ENCODE measurements around the gene MCU.

MCU gene

DNA sequence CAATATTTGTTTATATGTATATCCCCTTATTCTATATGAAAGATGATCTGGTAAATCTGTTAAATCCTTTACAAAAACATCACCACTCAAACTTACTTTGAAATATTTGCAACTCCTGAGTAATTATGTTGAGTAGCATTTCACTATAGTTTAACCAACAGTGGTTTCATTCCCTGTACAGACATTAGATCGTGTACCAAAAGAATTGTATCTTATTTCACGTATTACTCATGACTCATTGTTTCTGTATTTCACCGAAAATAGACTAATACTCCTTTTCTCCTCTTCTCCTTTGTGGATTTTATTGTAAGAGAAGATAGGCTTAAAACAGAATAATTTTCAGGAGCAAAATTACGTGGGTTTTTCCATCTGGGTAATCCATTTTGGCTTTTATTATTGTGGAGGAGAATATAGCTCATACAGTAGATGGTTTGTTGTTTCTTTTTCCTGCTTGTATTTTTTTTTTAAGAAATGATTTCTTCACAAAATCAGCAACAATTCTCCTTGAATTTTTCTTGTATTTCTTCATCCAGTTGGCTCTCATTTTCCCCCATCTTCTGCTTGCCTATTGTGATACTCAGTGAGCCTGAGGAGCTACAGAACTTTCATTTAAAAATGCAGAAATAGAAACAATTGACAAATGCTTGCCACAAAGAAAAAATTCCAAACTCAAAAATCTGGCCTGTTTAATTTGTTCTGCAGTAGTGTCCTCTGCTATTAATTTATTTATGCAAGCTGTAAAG, 111.0 kb downstream of the MCU start:
- TF ChIP-seq CTCF (conservative IDR thresholded peaks at IDR 0.05; ENCODE audit: low read depth, low read length): no peak
- Histone ChIP-seq H3K27ac (0 out of 2 replicates have a peak overlapping the region, but pooled peaks have one; percentile 3), H3K27me3 (ENCODE audit: insufficient read depth, low read depth) (no peaks in the 10 kb centered on the region), H2AFZ (ENCODE audit: low read depth) (no peak overlapping the region), H3K36me3 (ENCODE audit: insufficient read depth) (no peaks in the 10 kb centered on the region), H4K20me1 (ENCODE audit: insufficient read depth) (no peaks in the 10 kb centered on the region), H3K79me2 (ENCODE audit: insufficient read depth, low read depth) (no peaks in the 10 kb centered on the region), H3K4me3 (IDR thresholded peaks at IDR 0.05; ENCODE audit: insufficient read depth, low read depth, low read length) (no peak overlapping the region), H3K4me1 (ENCODE audit: low read depth, poor library complexity, severe bottlenecking) (peaks cover 20% of the 10 kb centered on the region), H3K4me2 (peak overlapping the region; percentile 31), H3K9ac (no peak overlapping the region)

DNA sequence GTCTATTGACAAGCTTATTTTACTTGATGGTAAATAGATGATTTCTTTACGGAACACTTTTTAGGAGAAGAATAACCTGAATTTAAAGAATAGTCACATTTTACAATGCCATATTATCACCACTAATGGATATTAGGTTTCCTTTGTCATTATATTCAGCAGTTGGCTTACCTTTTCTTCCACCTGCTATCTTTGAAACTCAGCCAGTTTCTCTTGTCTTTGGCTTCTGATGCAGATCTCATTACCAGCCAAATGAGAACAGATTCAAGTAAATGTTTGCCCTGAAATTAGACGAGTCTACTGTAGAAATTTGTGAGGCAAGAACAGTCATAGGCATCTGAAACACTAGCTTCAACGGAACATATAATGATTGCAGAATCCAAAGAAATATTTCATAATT, 116.1 kb downstream of the MCU start:
- H3K27ac ChIP-seq: no peak overlapping the region
- no peak overlapping the region for H3K4me2 ChIP-seq
- no peak overlapping the region for H2AFZ ChIP-seq (ENCODE audit: low read depth)
- no peaks in the 10 kb centered on the region for H4K20me1 ChIP-seq (ENCODE audit: insufficient read depth)
- H3K4me1 ChIP-seq (ENCODE audit: low read depth, poor library complexity, severe bottlenecking): peaks cover 6% of the 10 kb centered on the region
- H3K4me3 ChIP-seq (IDR thresholded peaks at IDR 0.05; ENCODE audit: insufficient read depth, low read depth, low read length): no peak overlapping the region
- no peaks in the 10 kb centered on the region for H3K27me3 ChIP-seq (ENCODE audit: insufficient read depth, low read depth)
- H3K9ac ChIP-seq: no peak overlapping the region
- H3K79me2 ChIP-seq (ENCODE audit: insufficient read depth, low read depth): no peaks in the 10 kb centered on the region
- TF ChIP-seq CTCF (conservative IDR thresholded peaks at IDR 0.05; ENCODE audit: low read depth, low read length): no peak
- H3K36me3 ChIP-seq (ENCODE audit: insufficient read depth): no peaks in the 10 kb centered on the region

DNA sequence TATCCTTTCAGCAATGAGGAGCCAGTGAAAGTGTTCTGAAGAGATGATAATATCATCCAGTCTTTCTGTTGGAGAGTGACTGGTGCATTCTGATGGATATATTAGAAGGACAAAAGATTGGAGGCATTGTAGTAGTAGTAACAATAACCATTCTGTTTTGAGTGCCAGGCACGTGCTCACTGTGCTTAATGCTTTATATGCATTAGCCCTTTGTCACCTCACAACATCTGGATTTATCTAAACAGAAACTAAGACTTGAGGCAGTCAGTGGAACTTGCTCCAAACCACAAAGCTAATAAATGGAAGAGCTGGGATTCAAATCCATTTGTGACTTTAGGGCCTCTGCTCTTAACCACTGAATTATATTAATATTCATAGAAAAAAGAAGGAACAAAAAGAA, 117.1 kb downstream of the MCU start:
- Histone ChIP-seq H3K4me1 (ENCODE audit: low read depth, poor library complexity, severe bottlenecking) (no peaks in the 10 kb centered on the region), H3K79me2 (ENCODE audit: insufficient read depth, low read depth) (no peaks in the 10 kb centered on the region), H3K36me3 (ENCODE audit: insufficient read depth) (no peaks in the 10 kb centered on the region), H2AFZ (ENCODE audit: low read depth) (no peak overlapping the region), H3K27me3 (ENCODE audit: insufficient read depth, low read depth) (no peaks in the 10 kb centered on the region), H4K20me1 (ENCODE audit: insufficient read depth) (no peaks in the 10 kb centered on the region), H3K9ac (no peak overlapping the region), H3K27ac (no peak overlapping the region), H3K4me3 (IDR thresholded peaks at IDR 0.05; ENCODE audit: insufficient read depth, low read depth, low read length) (no peak overlapping the region), H3K4me2 (no peak overlapping the region)
- TF ChIP-seq CTCF (conservative IDR thresholded peaks at IDR 0.05; ENCODE audit: low read depth, low read length): no peak

DNA sequence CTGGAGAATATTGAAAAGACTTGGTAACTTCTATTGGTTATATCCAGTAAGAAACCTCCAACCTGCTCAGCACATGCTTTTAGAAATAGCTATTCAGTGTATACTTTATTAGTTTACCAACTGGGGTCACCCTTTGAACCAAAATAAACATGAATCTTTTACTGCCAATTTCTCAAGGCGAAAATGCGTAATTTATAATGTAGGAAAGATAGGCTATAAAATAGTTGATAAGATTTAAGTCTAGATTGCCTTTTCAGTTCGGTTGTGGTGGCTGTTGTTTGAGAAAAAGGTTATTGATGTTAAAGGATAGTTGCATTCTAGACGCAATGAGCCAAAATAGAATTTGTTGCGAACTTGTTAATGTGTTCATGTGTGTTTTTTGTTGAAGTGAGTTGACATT, 119.0 kb downstream of the MCU start:
- H3K9ac ChIP-seq: no peak overlapping the region
- no peaks in the 10 kb centered on the region for H3K79me2 ChIP-seq (ENCODE audit: insufficient read depth, low read depth)
- H3K4me3 ChIP-seq (IDR thresholded peaks at IDR 0.05; ENCODE audit: insufficient read depth, low read depth, low read length): no peak overlapping the region
- H3K36me3 ChIP-seq (ENCODE audit: insufficient read depth): no peaks in the 10 kb centered on the region
- no peaks in the 10 kb centered on the region for H4K20me1 ChIP-seq (ENCODE audit: insufficient read depth)
- no peaks in the 10 kb centered on the region for H3K27me3 ChIP-seq (ENCODE audit: insufficient read depth, low read depth)
- no peaks in the 10 kb centered on the region for H3K4me1 ChIP-seq (ENCODE audit: low read depth, poor library complexity, severe bottlenecking)
- H2AFZ ChIP-seq (ENCODE audit: low read depth): no peak overlapping the region
- H3K4me2 ChIP-seq: no peak overlapping the region
- no peak for TF ChIP-seq CTCF (conservative IDR thresholded peaks at IDR 0.05; ENCODE audit: low read depth, low read length)
- no peak overlapping the region for H3K27ac ChIP-seq

All from KMS-11 (cell line).